HepG2 (cell line): ENCODE data around the gene PRSS12. TPM values are rescaled to one million over a fixed set of nuclear protein-coding genes. Genes with fewer than 3 reads are reported as not detected.
A peak's percentile ranks its signal among the peaks of the same experiment; 100 is the strongest.

Source experiments
- ATAC-seq: fragments of 200-7000 bp; cut with Tn5 transposase; 3 replicates; pipeline ENCODE4 v1.9.1; 2020; ENCODE audit warnings: mild to moderate bottlenecking, moderate library complexity
- Bru-seq: library from RNA; stranded (reverse); fragments of 400-500 nt; gene quantifications from one replicate; lab custom pipeline; 2021; lab: Mats Ljungman, UMichigan
- BruChase-seq, 2 experiments: library from RNA; stranded (reverse); fragments of 400-500 nt; gene quantifications; one replicate each; lab custom pipeline; 2021; lab: Mats Ljungman, UMichigan
- BruUV-seq: library from RNA; stranded (reverse); fragments of 400-500 nt; replicated peaks from 2 replicates; lab custom pipeline; 2021; lab: Mats Ljungman, UMichigan
- CTCF ChIA-PET: fragments of 300-600 bp; formaldehyde crosslinking; extraction: SDS; loops from one replicate; lab custom pipeline; 2021; ENCODE audit warnings: low total read pairs, inconsistent platforms, low intra/inter-chr PET ratio; lab: Yijun Ruan, JAX
- POLR2A ChIA-PET: fragments of 350-600 bp; sonication (Branson Sonifier 250); formaldehyde crosslinking; loops from one replicate; lab custom pipeline; 2020; ENCODE audit warnings: antibody characterized with exemption, inconsistent platforms; lab: Yijun Ruan, JAX
- DNase-seq: peaks from one replicate; pipeline ENCODE4 v3.0.0-alpha.2; 2015; ENCODE audit warnings: low spot score
- FAIRE-seq: peaks from 3 replicates; lab custom pipeline; 2011; peaks lifted over from hg19 to GRCh38; lab: Jason Lieb, UNC
- H2AFZ ChIP-seq: one replicate; pipeline ENCODE4 v1.6.1; 2011; ENCODE audit warnings: low read length, inconsistent platforms
- H3K27ac ChIP-seq: fragments of 300-600 bp; 3 replicates; pipeline ENCODE4 v1.8.0; 2011; ENCODE audit warnings: mixed run types, mild to moderate bottlenecking, mixed read lengths, low read length, inconsistent platforms; ENCODE audit not compliant: insufficient read depth; ENCODE audit errors: extremely low read length
- H3K27me3 ChIP-seq, 2 experiments: fragments of 200-600 bp in 1 of 2; 2 replicates in 1 of 2; 3 replicates in 1 of 2; pipeline versions ENCODE4 v1.6.0 to v1.8.0; 2011; ENCODE audit warnings: low read length in 2 of 2, mild to moderate bottlenecking in 2 of 2, moderate library complexity in 2 of 2, inconsistent platforms in 1 of 2; ENCODE audit not compliant: insufficient read depth in 2 of 2, control insufficient read depth in 1 of 2
- H3K36me3 ChIP-seq, 2 experiments: fragments of 200-600 bp in 1 of 2; replicated peaks in 1 of 2; 2 replicates in 1 of 2; 3 replicates in 1 of 2; pipeline versions ENCODE4 v1.5.1 to v1.8.0; 2011; ENCODE audit warnings: low read length in 2 of 2, inconsistent platforms in 1 of 2; ENCODE audit not compliant: insufficient read depth in 2 of 2, control insufficient read depth in 1 of 2
- H3K4me1 ChIP-seq: 2 replicates; pipeline ENCODE4 v1.5.1; 2012; ENCODE audit warnings: low read length, inconsistent platforms; ENCODE audit not compliant: insufficient read depth
- H3K4me2 ChIP-seq: 2 replicates; pipeline ENCODE4 v1.6.0; 2011; ENCODE audit warnings: low read depth, low read length, inconsistent platforms
- H3K4me3 ChIP-seq, 3 experiments: fragments of 200-600 bp in 1 of 3; sonication (generic), shearing (Covaris generic) in 1 of 3; replicated peaks in 1 of 3; 2 replicates each; pipeline ENCODE4 v1.5.1; 2011 to 2016; ENCODE audit warnings: low read length in 3 of 3, inconsistent platforms in 2 of 3, low read depth in 2 of 3, mild to moderate bottlenecking in 2 of 3, control low read depth in 1 of 3, mixed read lengths in 1 of 3; ENCODE audit not compliant: insufficient read depth in 1 of 3
- H3K79me2 ChIP-seq: one replicate; pipeline ENCODE4 v1.6.1; 2011; ENCODE audit warnings: low read length, inconsistent platforms; ENCODE audit not compliant: insufficient read depth
- H3K9ac ChIP-seq: 2 replicates; pipeline ENCODE4 v1.6.0; 2011; ENCODE audit warnings: mild to moderate bottlenecking, low read depth, low read length, inconsistent platforms; ENCODE audit not compliant: insufficient read depth
- H3K9me3 ChIP-seq: 2 replicates; pipeline ENCODE4 v1.5.1; 2012; ENCODE audit warnings: mild to moderate bottlenecking, low read length
- H4K20me1 ChIP-seq: 2 replicates; pipeline ENCODE4 v1.6.0; 2011; ENCODE audit warnings: inconsistent platforms, mild to moderate bottlenecking, low read length, moderate library complexity; ENCODE audit not compliant: insufficient read depth
- FIP1L1 ChIP-seq: fragments of 200-400 bp; formaldehyde crosslinking; IDR thresholded peaks from 2 replicates; pipeline ENCODE4 v1.6.1; 2018; ENCODE audit warnings: low read depth, mild to moderate bottlenecking, low read length, moderate library complexity, borderline replicate concordance; ENCODE audit not compliant: insufficient read depth
- MYC ChIP-seq: sonication (generic); formaldehyde crosslinking; IDR thresholded peaks from 2 replicates; pipeline ENCODE4 v1.9.0; 2021; ENCODE audit warnings: missing genetic modification reagents, borderline replicate concordance
- MYNN ChIP-seq: sonication (generic); formaldehyde crosslinking; IDR thresholded peaks from 2 replicates; pipeline ENCODE4 v1.4.0; 2020; ENCODE audit warnings: mild to moderate bottlenecking, low read depth, missing genetic modification reagents
- REPIN1 ChIP-seq: sonication (generic); formaldehyde crosslinking; IDR thresholded peaks from 2 replicates; pipeline ENCODE4 v1.8.0; 2022; ENCODE audit warnings: missing genetic modification reagents, low read depth, mild to moderate bottlenecking, borderline replicate concordance
- SAP130 ChIP-seq: IDR thresholded peaks from 2 replicates; pipeline ENCODE4 v1.6.1; 2016; ENCODE audit warnings: low read depth
- U2AF2 ChIP-seq: fragments of 200-400 bp; formaldehyde crosslinking; IDR thresholded peaks from 2 replicates; pipeline ENCODE4 v1.6.1; 2017; ENCODE audit warnings: low read depth, mild to moderate bottlenecking, low read length
- ZNF33B ChIP-seq: sonication (generic); formaldehyde crosslinking; IDR thresholded peaks from 2 replicates; pipeline ENCODE4 v1.5.1; 2020; ENCODE audit warnings: mild to moderate bottlenecking, missing genetic modification reagents
- ZNF367 ChIP-seq: sonication (generic); formaldehyde crosslinking; IDR thresholded peaks from 2 replicates; pipeline ENCODE4 v1.4.0; 2020; ENCODE audit warnings: missing genetic modification reagents, borderline replicate concordance
- ZSCAN22 ChIP-seq: sonication (generic); formaldehyde crosslinking; IDR thresholded peaks from 2 replicates; pipeline ENCODE4 v1.4.0; 2020; ENCODE audit warnings: mild to moderate bottlenecking, missing genetic modification reagents
- WGBS: methylation state at CpG from one replicate; pipeline ENCODE4 v1.1.6; 2017; ENCODE audit warnings: low lambda C conversion rate; 5-methylcytosine and 5-hydroxymethylcytosine counted together
- in situ Hi-C: cut with HindIII; loops from 2 replicates; pipeline ENCODE4 v1.10.0; 2017; ENCODE audit warnings: low pct_unique_long_range_greater_than_20kb; ENCODE audit not compliant: extremely low pct_ligation_motif_present
- intact Hi-C: fragments of 100-400 bp; cut with micrococcal nuclease; formaldehyde crosslinking; loops from one replicate; pipeline ENCODE4 v1.10.0; 2022; ENCODE audit not compliant: unreplicated experiment
- long read RNA-seq, 2 experiments: library from RNA in 1 of 2; library from polyadenylated mRNA in 1 of 2; stranded (forward) in 1 of 2; unstranded in 1 of 2; transcript quantifications; one replicate each; pipeline ENCODE4 v2.0.0, GENCODE V29; 2019 to 2022
- polyA minus RNA-seq, 3 experiments: library from RNA; depleted of rRNA, polyadenylated mRNA; stranded (reverse); fragments of >200 nt; gene quantifications; 2 replicates each; pipeline ENCODE4 v1.2.3, GENCODE V29; 2011; ENCODE audit warnings: low replicate concordance in 1 of 3
- polyA plus RNA-seq, 8 experiments: library from polyadenylated mRNA; depleted of rRNA in 3 of 8; stranded (reverse) in 7 of 8; unstranded in 1 of 8; fragments of >200 nt; fragmentation: Illumina TruSeq in 4 of 8; extraction: Trizol in 4 of 8; gene quantifications; 2 replicates each; pipeline versions ENCODE4 v1.2.1 to v1.2.3, GENCODE V29; 2011 to 2016; ENCODE audit warnings: low read depth in 4 of 8, missing spikeins in 1 of 8, mixed read lengths in 1 of 8; ENCODE audit not compliant: insufficient read depth in 1 of 8
- total RNA-seq, 5 experiments: library from RNA; depleted of rRNA; stranded (reverse); fragments of >200 nt; fragmentation: Illumina TruSeq; extraction: Trizol; gene quantifications; 2 replicates each; pipeline ENCODE4 v1.2.3, GENCODE V29; 2016; ENCODE audit warnings: low read depth in 1 of 5
- TF ChIP-seq, protein P1 (sequence below): IDR thresholded peaks from 2 replicates; pipeline ENCODE4 v1.6.1; 2018; ENCODE audit warnings: missing genetic modification reagents, mild to moderate bottlenecking, missing compliant biosample characterization
- TF ChIP-seq, protein P2 (sequence below): sonication (generic); formaldehyde crosslinking; IDR thresholded peaks from 2 replicates; pipeline ENCODE4 v1.5.0; 2020; ENCODE audit warnings: mild to moderate bottlenecking, missing genetic modification reagents, borderline replicate concordance

The PRSS12 gene, protein sequence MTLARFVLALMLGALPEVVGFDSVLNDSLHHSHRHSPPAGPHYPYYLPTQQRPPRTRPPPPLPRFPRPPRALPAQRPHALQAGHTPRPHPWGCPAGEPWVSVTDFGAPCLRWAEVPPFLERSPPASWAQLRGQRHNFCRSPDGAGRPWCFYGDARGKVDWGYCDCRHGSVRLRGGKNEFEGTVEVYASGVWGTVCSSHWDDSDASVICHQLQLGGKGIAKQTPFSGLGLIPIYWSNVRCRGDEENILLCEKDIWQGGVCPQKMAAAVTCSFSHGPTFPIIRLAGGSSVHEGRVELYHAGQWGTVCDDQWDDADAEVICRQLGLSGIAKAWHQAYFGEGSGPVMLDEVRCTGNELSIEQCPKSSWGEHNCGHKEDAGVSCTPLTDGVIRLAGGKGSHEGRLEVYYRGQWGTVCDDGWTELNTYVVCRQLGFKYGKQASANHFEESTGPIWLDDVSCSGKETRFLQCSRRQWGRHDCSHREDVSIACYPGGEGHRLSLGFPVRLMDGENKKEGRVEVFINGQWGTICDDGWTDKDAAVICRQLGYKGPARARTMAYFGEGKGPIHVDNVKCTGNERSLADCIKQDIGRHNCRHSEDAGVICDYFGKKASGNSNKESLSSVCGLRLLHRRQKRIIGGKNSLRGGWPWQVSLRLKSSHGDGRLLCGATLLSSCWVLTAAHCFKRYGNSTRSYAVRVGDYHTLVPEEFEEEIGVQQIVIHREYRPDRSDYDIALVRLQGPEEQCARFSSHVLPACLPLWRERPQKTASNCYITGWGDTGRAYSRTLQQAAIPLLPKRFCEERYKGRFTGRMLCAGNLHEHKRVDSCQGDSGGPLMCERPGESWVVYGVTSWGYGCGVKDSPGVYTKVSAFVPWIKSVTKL
- total RNA-seq (2016; rRNA removed; fragmentation: Illumina TruSeq; extraction: Trizol) (0.02 and 0.08 TPM in 2 replicates), polyA plus RNA-seq (2011; rRNA removed) (0.03 TPM in 1 of 2 replicates, not detected in the other), polyA minus RNA-seq (2011; rRNA and poly(A)+ RNA removed; ENCODE audit: low replicate concordance) (1.6 TPM in 1 of 2 replicates, not detected in the other), Bru-seq, nascent RNA (percentile 3 among the genes with signal in this experiment), BruChase-seq, experiment 1, labeled RNA remaining after a 6-hour chase (percentile 3 among the genes with signal in this experiment), BruChase-seq, experiment 2, labeled RNA remaining after a 2-hour chase (percentile 2 among the genes with signal in this experiment)
- total RNA-seq (2016; cell fraction: cytosol; rRNA removed; fragmentation: Illumina TruSeq; extraction: Trizol; ENCODE audit: low read depth) = not detected in 2 replicates
- 0.04 TPM in 1 of 2 replicates, not detected in the other for total RNA-seq (2016; cell fraction: insoluble cytoplasmic fraction; rRNA removed; fragmentation: Illumina TruSeq; extraction: Trizol)
- total RNA-seq (2016; cell fraction: membrane; rRNA removed; fragmentation: Illumina TruSeq; extraction: Trizol) = not detected in 2 replicates
- not detected in 2 replicates for total RNA-seq (2016; cell fraction: nucleus; rRNA removed; fragmentation: Illumina TruSeq; extraction: Trizol)
- polyA plus RNA-seq (2011; cell fraction: cytosol; rRNA removed) = 0.01 TPM in 1 of 2 replicates, not detected in the other
- polyA plus RNA-seq (2011; cell fraction: nucleus; rRNA removed) = not detected in 2 replicates
- polyA plus RNA-seq (2012) = 0.03 and 0.15 TPM in 2 replicates
- not detected in 2 replicates for polyA plus RNA-seq (2016; cell fraction: cytosol; fragmentation: Illumina TruSeq; extraction: Trizol; ENCODE audit: low read depth)
- polyA plus RNA-seq (2016; cell fraction: insoluble cytoplasmic fraction; fragmentation: Illumina TruSeq; extraction: Trizol; ENCODE audit: low read depth) = not detected in 2 replicates
- not detected in 2 replicates for polyA plus RNA-seq (2016; cell fraction: membrane; fragmentation: Illumina TruSeq; extraction: Trizol; ENCODE audit: low read depth)
- not detected in 2 replicates for polyA plus RNA-seq (2016; cell fraction: nucleus; fragmentation: Illumina TruSeq; extraction: Trizol; ENCODE audit: insufficient read depth, low read depth)
- not detected in 2 replicates for polyA minus RNA-seq (2011; cell fraction: cytosol; rRNA and poly(A)+ RNA removed)
- polyA minus RNA-seq (2011; cell fraction: nucleus; rRNA and poly(A)+ RNA removed) = not detected in 2 replicates
- long read RNA-seq, experiment 1 = 0 reads
- long read RNA-seq, experiment 2 = 0 reads

DNA sequence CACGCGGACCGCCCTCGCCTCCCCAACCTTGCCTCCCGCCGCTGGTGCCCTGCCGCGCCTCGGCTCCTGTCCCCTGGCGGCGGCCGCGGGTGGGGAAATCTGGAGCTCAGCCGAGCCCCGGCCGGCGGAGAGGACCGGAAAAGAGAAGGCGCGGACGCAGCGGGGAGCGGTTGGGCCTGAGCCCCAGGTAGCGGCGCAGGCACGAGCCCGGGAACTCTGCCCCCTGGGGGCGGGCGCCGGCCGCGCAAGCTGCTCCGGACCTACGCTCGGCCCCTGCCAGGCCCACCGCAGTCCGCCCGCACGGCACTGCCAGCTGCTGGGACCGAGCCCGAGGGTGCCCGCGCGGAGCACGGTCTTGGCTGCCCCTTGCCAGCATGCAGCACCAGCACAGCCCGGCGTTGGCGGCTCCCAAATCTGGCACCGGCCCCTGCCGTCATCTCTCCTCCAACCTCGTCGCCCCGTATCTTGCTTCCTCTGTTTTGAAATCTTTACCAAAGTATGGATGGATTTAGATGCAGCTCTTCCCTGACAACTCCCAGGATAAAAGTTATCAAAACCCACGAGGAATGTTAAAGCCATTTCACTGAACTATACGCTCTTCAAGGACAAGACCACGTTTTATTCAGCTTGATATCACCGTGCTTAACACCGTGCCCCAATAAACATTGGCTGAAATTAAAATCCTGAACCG, at the start of gene PRSS12:
TSS of gene PRSS12 (minus strand) at position 161 of the 691 bp plus-strand sequence. CDS start 283 bp downstream, outside the sequence.
- Histone ChIP-seq H3K4me2 (peak within 1 kb of the TSS; percentile 86), H3K9me3 (no peaks in the 10 kb centered on the region), H3K79me2 (no peaks in the 10 kb centered on the region), H3K36me3 (no peaks in the 10 kb centered on the region), H4K20me1 (no peaks in the 10 kb centered on the region), H3K9ac (no peak within 1 kb of the TSS), H3K27ac (no peak within 1 kb of the TSS), H3K4me1 (peaks cover 7% of the 10 kb centered on the region; the same call in 1 of the 2 replicates), H2AFZ (no peak within 1 kb of the TSS), H3K27me3 (peaks cover 3 to 37% of the 10 kb centered on the region in 2 experiments; a peak in 3 of 5 replicates), H3K4me3 (peak within 1 kb of the TSS; percentile 39 to 69 (median 45); a peak in 5 of 6 replicates)
- in situ Hi-C loops = no loop called here
- ChIA-PET CTCF (interaction anchor here (0.7 kb wide), 1 partner anchor 73 kb away, joined by 3 read pairs; no protein-coding TSS in a partner anchor), POLR2A (no interaction called here)
- BruUV-seq = no TSS peak
- FAIRE-seq = no peak
- peak; percentile 28 for DNase-seq
- intact Hi-C loops = loop anchor here (1.0 kb wide), 1 partner anchor 72 kb away; no protein-coding TSS in a partner anchor
- WGBS = 21% methylated on average over 13 of the region's 59 CpGs
- ATAC-seq = peak; percentile 99
- TF ChIP-seq FIP1L1 (no peak), ZSCAN22 (no peak), MYNN (CRISPR knock-in tag) (no peak), MYC (CRISPR knock-in tag) (peak; percentile 25; the same call in 1 of the 2 replicates), SAP130 (CRISPR knock-in tag) (0 out of 2 replicates have a peak, but pooled peaks have one; percentile 13), ZNF33B (no peak), REPIN1 (CRISPR knock-in tag) (0 out of 2 replicates have a peak, but pooled peaks have one; percentile 41), U2AF2 (no peak), ZNF367 (CRISPR knock-in tag) (no peak)
- TF ChIP-seq, protein P1, sequence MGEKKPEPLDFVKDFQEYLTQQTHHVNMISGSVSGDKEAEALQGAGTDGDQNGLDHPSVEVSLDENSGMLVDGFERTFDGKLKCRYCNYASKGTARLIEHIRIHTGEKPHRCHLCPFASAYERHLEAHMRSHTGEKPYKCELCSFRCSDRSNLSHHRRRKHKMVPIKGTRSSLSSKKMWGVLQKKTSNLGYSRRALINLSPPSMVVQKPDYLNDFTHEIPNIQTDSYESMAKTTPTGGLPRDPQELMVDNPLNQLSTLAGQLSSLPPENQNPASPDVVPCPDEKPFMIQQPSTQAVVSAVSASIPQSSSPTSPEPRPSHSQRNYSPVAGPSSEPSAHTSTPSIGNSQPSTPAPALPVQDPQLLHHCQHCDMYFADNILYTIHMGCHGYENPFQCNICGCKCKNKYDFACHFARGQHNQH (CRISPR knock-in tag) = no peak
- TF ChIP-seq, protein P2, sequence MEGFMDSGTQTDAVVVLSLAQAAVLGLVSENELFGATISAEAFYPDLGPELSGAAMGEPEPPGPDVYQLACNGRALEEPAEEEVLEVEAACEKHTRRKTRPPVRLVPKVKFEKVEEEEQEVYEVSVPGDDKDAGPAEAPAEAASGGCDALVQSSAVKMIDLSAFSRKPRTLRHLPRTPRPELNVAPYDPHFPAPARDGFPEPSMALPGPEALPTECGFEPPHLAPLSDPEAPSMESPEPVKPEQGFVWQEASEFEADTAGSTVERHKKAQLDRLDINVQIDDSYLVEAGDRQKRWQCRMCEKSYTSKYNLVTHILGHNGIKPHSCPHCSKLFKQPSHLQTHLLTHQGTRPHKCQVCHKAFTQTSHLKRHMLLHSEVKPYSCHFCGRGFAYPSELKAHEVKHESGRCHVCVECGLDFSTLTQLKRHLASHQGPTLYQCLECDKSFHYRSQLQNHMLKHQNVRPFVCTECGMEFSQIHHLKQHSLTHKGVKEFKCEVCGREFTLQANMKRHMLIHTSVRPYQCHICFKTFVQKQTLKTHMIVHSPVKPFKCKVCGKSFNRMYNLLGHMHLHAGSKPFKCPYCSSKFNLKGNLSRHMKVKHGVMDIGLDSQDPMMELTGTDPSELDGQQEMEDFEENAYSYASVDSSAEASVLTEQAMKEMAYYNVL (CRISPR knock-in tag) = no peak
